ENCODE data around the gene BLZF1.

Gene BLZF1

GRCh38 chr1:169361281-169361680 lies 6.7 kb upstream of the BLZF1 start:
- no peak overlapping the region for H3K4me3 ChIP-seq (ENCODE audit: low read length)
- no peak for TF ChIP-seq CTCF (conservative IDR thresholded peaks at IDR 0.05; ENCODE audit: low read length)
- peak; percentile 35 for DNase-seq (ENCODE audit: low read depth)

- TF ChIP-seq CTCF (conservative IDR thresholded peaks at IDR 0.05; ENCODE audit: low read length) = no peak
- DNase-seq (ENCODE audit: low read depth) = peak; percentile 82
- H3K4me3 ChIP-seq (ENCODE audit: low read length) = no peak overlapping the region
Observed at GRCh38 chr1:169363046-169363730, 4.8 kb upstream of the BLZF1 start.

GRCh38 chr1:169364948-169365347 lies 3.0 kb upstream of the BLZF1 start:
- no peak for DNase-seq (ENCODE audit: low read depth)
- no peak for TF ChIP-seq CTCF (conservative IDR thresholded peaks at IDR 0.05; ENCODE audit: low read length)
- H3K4me3 ChIP-seq (ENCODE audit: low read length) = no peak overlapping the region

- DNase-seq (ENCODE audit: low read depth) = no peak
- no peak for TF ChIP-seq CTCF (conservative IDR thresholded peaks at IDR 0.05; ENCODE audit: low read length)
Observed at GRCh38 chr1:169367096-169367685, 804 bp upstream of the BLZF1 start.

GRCh38 chr1:169368406-169368769 lies 393 bp downstream of the BLZF1 start:
- no peak for TF ChIP-seq CTCF (conservative IDR thresholded peaks at IDR 0.05; ENCODE audit: low read length)
- DNase-seq (ENCODE audit: low read depth) = peak; percentile 17
- H3K4me3 ChIP-seq (ENCODE audit: low read length) = peak overlapping the region; percentile 85

More at GRCh38 chr1:169367096-169367685, 804 bp upstream of the BLZF1 start:
- H3K4me3 ChIP-seq (ENCODE audit: low read length) = peak overlapping the region; percentile 85

GRCh38 chr1:169371404-169371803 lies 3.4 kb downstream of the BLZF1 start:
- TF ChIP-seq CTCF (conservative IDR thresholded peaks at IDR 0.05; ENCODE audit: low read length) = no peak
- DNase-seq (ENCODE audit: low read depth) = no peak
- H3K4me3 ChIP-seq (ENCODE audit: low read length) = no peak overlapping the region

GRCh38 chr1:169381162-169381561 lies 13.2 kb downstream of the BLZF1 start:
- no peak for DNase-seq (ENCODE audit: low read depth)
- TF ChIP-seq CTCF (conservative IDR thresholded peaks at IDR 0.05; ENCODE audit: low read length) = no peak
- H3K4me3 ChIP-seq (ENCODE audit: low read length) = no peak overlapping the region

Data from AG10803 (cell line).